ENCODE measurements around the gene CFAP410. TPM values are rescaled to one million over a fixed set of nuclear protein-coding genes. Genes with fewer than 3 reads are reported as not detected.
"Not testable (repeated sequence)": the region's sequence is repeated elsewhere in the genome, so short reads cannot be mapped to it uniquely, and the experiment has no call there.

The CFAP410 gene
- total RNA-seq, 2 donors from 2014 or later, result 62.5 to 71.3 TPM

DNA sequence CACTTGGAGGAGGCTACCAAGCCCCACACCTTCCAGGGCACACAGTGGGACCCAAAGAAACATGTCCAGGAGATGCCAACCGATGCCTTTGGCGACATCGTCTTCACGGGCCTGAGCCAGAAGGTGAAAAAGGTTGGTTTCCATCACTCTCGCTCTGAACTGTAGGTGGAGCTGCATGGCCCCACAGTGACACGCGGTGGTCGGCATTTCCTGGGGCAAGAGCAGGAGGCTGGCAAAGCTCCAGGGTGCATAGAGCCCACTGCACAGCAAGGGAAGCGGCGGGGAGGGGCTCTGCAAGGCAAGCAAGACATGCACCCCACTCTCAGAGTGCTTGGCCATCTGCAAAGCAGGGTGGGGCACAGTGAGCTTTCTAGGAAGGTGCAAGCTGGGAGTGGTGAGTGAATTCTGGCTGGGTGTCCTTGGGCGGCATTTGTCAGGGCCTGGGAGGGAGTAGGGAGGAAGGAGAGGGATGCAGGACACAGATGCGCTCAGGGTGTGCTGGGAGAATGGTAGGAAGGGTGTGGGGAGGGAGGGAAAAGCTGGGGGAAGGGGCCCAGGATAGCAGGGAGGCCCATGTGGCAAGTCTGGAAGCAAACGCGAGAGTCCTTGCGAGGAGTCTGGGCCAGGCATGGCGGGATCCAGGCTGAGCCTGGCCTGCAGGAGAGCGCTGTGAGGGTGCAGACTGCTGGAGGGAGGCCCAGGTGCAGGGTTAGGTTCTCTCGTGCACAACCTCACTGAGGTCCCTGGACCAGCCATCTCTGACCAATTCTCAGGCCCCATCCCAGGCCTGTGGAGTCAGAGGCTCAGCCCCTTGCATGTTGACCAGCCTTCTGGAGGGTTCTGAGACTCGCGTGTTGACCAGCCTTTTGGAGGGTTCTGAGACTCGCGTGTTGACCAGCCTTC, 25.2 kb upstream of the CFAP410 start:
- WGBS, result 82% methylated on average over 22 of the region's 22 CpGs
- DNase-seq (ENCODE audit: low spot score), result no peak
- intact Hi-C loops (cut with DNase I), result no loop called here
- no peaks in the 10 kb centered on the region for H3K9me3 ChIP-seq
- no peaks in the 10 kb centered on the region for H3K36me3 ChIP-seq
- no peak overlapping the region for H3K4me3 ChIP-seq
- TF ChIP-seq POLR2A (IDR thresholded peaks at IDR 0.05) (no peak), POLR2AphosphoS5 (IDR thresholded peaks at IDR 0.05) (no peak)
- TF ChIP-seq, protein P1, sequence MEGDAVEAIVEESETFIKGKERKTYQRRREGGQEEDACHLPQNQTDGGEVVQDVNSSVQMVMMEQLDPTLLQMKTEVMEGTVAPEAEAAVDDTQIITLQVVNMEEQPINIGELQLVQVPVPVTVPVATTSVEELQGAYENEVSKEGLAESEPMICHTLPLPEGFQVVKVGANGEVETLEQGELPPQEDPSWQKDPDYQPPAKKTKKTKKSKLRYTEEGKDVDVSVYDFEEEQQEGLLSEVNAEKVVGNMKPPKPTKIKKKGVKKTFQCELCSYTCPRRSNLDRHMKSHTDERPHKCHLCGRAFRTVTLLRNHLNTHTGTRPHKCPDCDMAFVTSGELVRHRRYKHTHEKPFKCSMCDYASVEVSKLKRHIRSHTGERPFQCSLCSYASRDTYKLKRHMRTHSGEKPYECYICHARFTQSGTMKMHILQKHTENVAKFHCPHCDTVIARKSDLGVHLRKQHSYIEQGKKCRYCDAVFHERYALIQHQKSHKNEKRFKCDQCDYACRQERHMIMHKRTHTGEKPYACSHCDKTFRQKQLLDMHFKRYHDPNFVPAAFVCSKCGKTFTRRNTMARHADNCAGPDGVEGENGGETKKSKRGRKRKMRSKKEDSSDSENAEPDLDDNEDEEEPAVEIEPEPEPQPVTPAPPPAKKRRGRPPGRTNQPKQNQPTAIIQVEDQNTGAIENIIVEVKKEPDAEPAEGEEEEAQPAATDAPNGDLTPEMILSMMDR (IDR thresholded peaks at IDR 0.05), result no peak
- H3K27me3 ChIP-seq (replicated peaks; ENCODE audit: insufficient read depth), result peaks cover 3% of the 10 kb centered on the region
- H3K4me1 ChIP-seq (replicated peaks), result no peaks in the 10 kb centered on the region
- H3K27ac ChIP-seq, result no peak overlapping the region

DNA sequence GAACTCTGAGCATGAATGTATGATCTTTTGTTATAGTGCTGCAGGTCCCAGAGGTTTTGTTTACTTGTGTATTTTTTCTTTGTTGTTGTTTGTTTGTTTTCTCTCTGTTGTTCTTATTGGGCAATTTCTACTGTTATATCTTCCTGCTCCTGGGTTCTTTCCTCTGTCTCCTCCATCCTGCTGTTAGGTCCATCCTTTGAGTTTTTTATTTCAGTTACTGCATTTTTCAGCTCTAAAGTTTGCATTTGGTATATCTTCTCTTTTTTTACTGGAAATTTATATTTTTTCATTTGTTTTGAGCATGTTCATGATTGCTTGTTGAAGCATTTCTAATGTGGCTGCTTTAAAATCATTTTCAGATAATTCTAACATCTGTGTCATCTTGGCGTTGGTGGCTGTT, 24.1 kb upstream of the CFAP410 start:
- H3K27ac ChIP-seq, result no peak overlapping the region
- WGBS, result 100% methylated on average over 1 of the region's 1 CpG
- no peaks in the 10 kb centered on the region for H3K27me3 ChIP-seq (replicated peaks; ENCODE audit: insufficient read depth)
- no peaks in the 10 kb centered on the region for H3K9me3 ChIP-seq
- no peak overlapping the region for H3K4me3 ChIP-seq
- intact Hi-C loops (cut with DNase I), result no loop called here
- no peak for DNase-seq (ENCODE audit: low spot score)
- no peak for TF ChIP-seq POLR2A (IDR thresholded peaks at IDR 0.05)
- TF ChIP-seq, protein P1 (IDR thresholded peaks at IDR 0.05), result no peak
- no peak for TF ChIP-seq POLR2AphosphoS5 (IDR thresholded peaks at IDR 0.05)
- H3K36me3 ChIP-seq, result no peaks in the 10 kb centered on the region
- no peaks in the 10 kb centered on the region for H3K4me1 ChIP-seq (replicated peaks)

DNA sequence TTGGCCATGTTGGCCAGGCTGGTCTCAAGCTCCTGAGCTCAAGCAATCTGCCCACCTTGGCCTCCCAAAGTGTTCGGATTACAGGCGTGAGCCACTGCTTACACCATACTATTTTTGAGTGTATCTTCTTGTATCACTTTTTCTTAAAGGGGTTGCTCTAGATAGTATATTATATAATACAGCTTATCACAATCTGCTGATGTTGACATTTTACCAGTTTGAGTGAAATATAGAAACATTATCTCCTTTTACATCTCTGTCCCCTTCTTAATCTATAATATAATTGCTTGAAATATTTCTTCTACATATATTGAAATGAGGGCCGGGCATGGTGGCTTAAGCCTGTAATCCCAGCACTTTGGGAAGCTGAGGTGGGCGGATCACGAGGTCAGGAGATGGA, 22.7 kb upstream of the CFAP410 start:
- H3K4me1 ChIP-seq (replicated peaks); H3K27ac ChIP-seq; H3K27me3 ChIP-seq (replicated peaks; ENCODE audit: insufficient read depth); H3K36me3 ChIP-seq; DNase-seq (ENCODE audit: low spot score); H3K4me3 ChIP-seq; intact Hi-C loops (cut with DNase I); H3K9me3 ChIP-seq: not testable (repeated sequence)
- 95% methylated on average over 5 of the region's 5 CpGs for WGBS

DNA sequence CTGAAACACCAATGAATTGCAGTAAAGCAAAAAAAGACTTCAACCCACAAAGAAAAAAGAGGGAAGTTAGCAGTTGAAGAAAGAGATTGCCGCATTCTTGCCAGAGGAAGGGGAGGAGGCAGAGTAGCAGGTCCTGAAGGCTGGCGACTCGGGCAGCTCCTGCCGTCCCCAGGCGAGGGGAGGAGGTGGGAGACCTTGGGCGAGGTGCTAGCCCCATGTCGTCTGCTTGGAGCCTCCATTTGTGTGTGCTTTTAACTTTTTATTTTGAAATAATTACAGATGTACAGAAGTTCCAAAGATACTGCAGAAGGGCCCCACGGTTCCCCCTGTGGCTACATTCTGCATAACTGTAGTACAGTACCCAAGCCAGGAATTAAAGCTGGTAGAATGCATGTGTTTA, 21.0 kb upstream of the CFAP410 start:
- H3K27me3 ChIP-seq (replicated peaks; ENCODE audit: insufficient read depth), result no peaks in the 10 kb centered on the region
- intact Hi-C loops (cut with DNase I), result no loop called here
- H3K4me3 ChIP-seq, result no peak overlapping the region
- no peaks in the 10 kb centered on the region for H3K9me3 ChIP-seq
- TF ChIP-seq, protein P1 (IDR thresholded peaks at IDR 0.05), result no peak
- no peak for TF ChIP-seq POLR2A (IDR thresholded peaks at IDR 0.05)
- no peak for TF ChIP-seq POLR2AphosphoS5 (IDR thresholded peaks at IDR 0.05)
- no peak for DNase-seq (ENCODE audit: low spot score)
- WGBS, result 43% methylated on average over 8 of the region's 8 CpGs
- no peak overlapping the region for H3K27ac ChIP-seq
- H3K4me1 ChIP-seq (replicated peaks), result no peaks in the 10 kb centered on the region
- H3K36me3 ChIP-seq, result no peaks in the 10 kb centered on the region

DNA sequence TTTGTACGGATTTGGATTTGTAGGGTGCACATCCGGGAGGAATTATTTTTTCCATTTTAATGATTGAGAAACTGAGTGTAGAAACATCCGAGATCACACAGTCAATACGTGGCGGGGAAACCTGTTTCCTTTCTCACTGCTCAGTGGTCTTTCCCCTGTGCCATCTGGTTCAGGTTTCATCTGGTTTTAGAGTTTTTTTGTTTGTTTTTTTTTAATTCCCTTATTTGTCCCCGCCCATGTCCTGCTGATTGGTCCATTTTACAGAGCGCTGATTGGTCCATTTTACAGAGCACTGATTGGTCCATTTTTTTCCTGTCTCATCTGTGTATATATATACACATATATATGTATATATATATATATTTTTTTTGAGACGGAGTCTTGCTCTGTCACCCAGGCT, 20.2 kb upstream of the CFAP410 start:
- Histone ChIP-seq H3K27ac (no peak overlapping the region), H3K9me3 (no peaks in the 10 kb centered on the region), H3K4me3 (no peak overlapping the region), H3K4me1 (replicated peaks) (no peaks in the 10 kb centered on the region), H3K36me3 (no peaks in the 10 kb centered on the region), H3K27me3 (replicated peaks; ENCODE audit: insufficient read depth) (no peaks in the 10 kb centered on the region)
- TF ChIP-seq, protein P1 (IDR thresholded peaks at IDR 0.05), result no peak
- no peak for TF ChIP-seq POLR2A (IDR thresholded peaks at IDR 0.05)
- TF ChIP-seq POLR2AphosphoS5 (IDR thresholded peaks at IDR 0.05), result no peak
- no peak for DNase-seq (ENCODE audit: low spot score)
- intact Hi-C loops (cut with DNase I), result no loop called here
- WGBS, result 86% methylated on average over 8 of the region's 8 CpGs

All from prostate gland (tissue), 2 donors.